ENCODE data around the gene STRBP.
"Not testable (repeated sequence)": the region's sequence is repeated elsewhere in the genome, so short reads cannot be mapped to it uniquely, and the experiment has no call there.

STRBP gene

GRCh38 chr9:123283455-123283854 is 15.1 kb upstream of the STRBP start:
- H3K27ac ChIP-seq = no peak overlapping the region
- no peak for DNase-seq (ENCODE audit: low read depth, low spot score)

GRCh38 chr9:123283048-123283408 is 14.6 kb upstream of the STRBP start:
- no peak overlapping the region for H3K27ac ChIP-seq
- DNase-seq (ENCODE audit: low read depth, low spot score) = no peak

- DNase-seq (ENCODE audit: low read depth, low spot score) = no peak
- no peak overlapping the region for H3K27ac ChIP-seq
Observed at GRCh38 chr9:123282362-123283047, 14.1 kb upstream of the STRBP start.

GRCh38 chr9:123281659-123282350 is 13.4 kb upstream of the STRBP start:
- no peak overlapping the region for H3K27ac ChIP-seq
- no peak for DNase-seq (ENCODE audit: low read depth, low spot score)

- DNase-seq (ENCODE audit: low read depth, low spot score); H3K27ac ChIP-seq: not testable (repeated sequence)
Observed at GRCh38 chr9:123278879-123279493, 10.6 kb upstream of the STRBP start.

GRCh38 chr9:123278361-123278760 is 10.0 kb upstream of the STRBP start:
- H3K27ac ChIP-seq = no peak overlapping the region
- DNase-seq (ENCODE audit: low read depth, low spot score) = no peak

- no peak overlapping the region for H3K27ac ChIP-seq
- DNase-seq (ENCODE audit: low read depth, low spot score) = no peak
Observed at GRCh38 chr9:123276551-123276950, 8.2 kb upstream of the STRBP start.

GRCh38 chr9:123271133-123271532 is 2.7 kb upstream of the STRBP start:
- not testable (repeated sequence) for DNase-seq (ENCODE audit: low read depth, low spot score); H3K27ac ChIP-seq

- no peak for DNase-seq (ENCODE audit: low read depth, low spot score)
- no peak overlapping the region for H3K27ac ChIP-seq
Observed at GRCh38 chr9:123269281-123269680, 895 bp upstream of the STRBP start.

GRCh38 chr9:123268199-123268464 is 254 bp downstream of the STRBP start:
- no peak overlapping the region for H3K27ac ChIP-seq
- no peak for DNase-seq (ENCODE audit: low read depth, low spot score)

GRCh38 chr9:123267481-123268198 is 746 bp downstream of the STRBP start:
- H3K27ac ChIP-seq = no peak overlapping the region
- DNase-seq (ENCODE audit: low read depth, low spot score) = no peak

GRCh38 chr9:123266655-123267399 is 1.6 kb downstream of the STRBP start:
- no peak for DNase-seq (ENCODE audit: low read depth, low spot score)
- H3K27ac ChIP-seq = no peak overlapping the region

GRCh38 chr9:123265833-123266232 is 2.6 kb downstream of the STRBP start:
- H3K27ac ChIP-seq = no peak overlapping the region
- no peak for DNase-seq (ENCODE audit: low read depth, low spot score)

- no peak overlapping the region for H3K27ac ChIP-seq
- DNase-seq (ENCODE audit: low read depth, low spot score) = no peak
Observed at GRCh38 chr9:123263227-123263626, 5.2 kb downstream of the STRBP start.

- no peak overlapping the region for H3K27ac ChIP-seq
- no peak for DNase-seq (ENCODE audit: low read depth, low spot score)
Observed at GRCh38 chr9:123262338-123262737, 6.0 kb downstream of the STRBP start.

- no peak for DNase-seq (ENCODE audit: low read depth, low spot score)
- no peak overlapping the region for H3K27ac ChIP-seq
Observed at GRCh38 chr9:123261006-123261677, 7.2 kb downstream of the STRBP start.

- no peak overlapping the region for H3K27ac ChIP-seq
- DNase-seq (ENCODE audit: low read depth, low spot score) = no peak
Observed at GRCh38 chr9:123260340-123260739, 8.0 kb downstream of the STRBP start.

- no peak overlapping the region for H3K27ac ChIP-seq
- DNase-seq (ENCODE audit: low read depth, low spot score) = no peak
Observed at GRCh38 chr9:123257276-123257675, 11.1 kb downstream of the STRBP start.

- no peak overlapping the region for H3K27ac ChIP-seq
- DNase-seq (ENCODE audit: low read depth, low spot score) = no peak
Observed at GRCh38 chr9:123255718-123256117, 12.7 kb downstream of the STRBP start.

- no peak overlapping the region for H3K27ac ChIP-seq
- no peak for DNase-seq (ENCODE audit: low read depth, low spot score)
Observed at GRCh38 chr9:123253204-123253603, 15.2 kb downstream of the STRBP start.
